Inflammatory macrophage treated with lipopolysaccharide for 4 hours (primary cell): Measurements from ENCODE around the gene EIF3L.

Experiments
- DNase-seq: peaks from one replicate; pipeline ENCODE4 v3.0.0-alpha.2; 2020

Gene EIF3L

GRCh38 chr22:37906364-37907008 lies 57.3 kb downstream of the EIF3L start:
- DNase-seq: no peak

GRCh38 chr22:37907036-37907954 lies 58.1 kb downstream of the EIF3L start:
- DNase-seq: no peak

- no peak for DNase-seq
These were observed 60.5 kb downstream of the EIF3L start for GRCh38 chr22:37909766-37910165.

GRCh38 chr22:37910890-37911672 lies 61.9 kb downstream of the EIF3L start:
- no peak for DNase-seq

GRCh38 chr22:37911697-37912096 lies 62.5 kb downstream of the EIF3L start:
- no peak for DNase-seq

GRCh38 chr22:37912171-37912570 lies 63.0 kb downstream of the EIF3L start:
- no peak for DNase-seq

- DNase-seq: peak; percentile 36
These were observed 64.1 kb downstream of the EIF3L start for GRCh38 chr22:37913233-37913721.

GRCh38 chr22:37916311-37916710 lies 67.1 kb downstream of the EIF3L start:
- no peak for DNase-seq

- DNase-seq: no peak
These were observed 68.8 kb downstream of the EIF3L start for GRCh38 chr22:37917874-37918548.

GRCh38 chr22:37918580-37919270 lies 69.5 kb downstream of the EIF3L start:
- no peak for DNase-seq

- DNase-seq: peak; percentile 62
These were observed 70.9 kb downstream of the EIF3L start for GRCh38 chr22:37920126-37920525.

- DNase-seq: no peak
These were observed 73.0 kb downstream of the EIF3L start for GRCh38 chr22:37922191-37922590.

- no peak for DNase-seq
These were observed 74.7 kb downstream of the EIF3L start for GRCh38 chr22:37923927-37924326.

- no peak for DNase-seq
These were observed 75.3 kb downstream of the EIF3L start for GRCh38 chr22:37924386-37925065.

GRCh38 chr22:37925330-37925729 lies 76.1 kb downstream of the EIF3L start:
- DNase-seq: no peak

GRCh38 chr22:37925767-37926166 lies 76.5 kb downstream of the EIF3L start:
- DNase-seq: no peak

- DNase-seq: no peak
These were observed 77.1 kb downstream of the EIF3L start for GRCh38 chr22:37926358-37926757.

- no peak for DNase-seq
These were observed 77.8 kb downstream of the EIF3L start for GRCh38 chr22:37926771-37927636.

GRCh38 chr22:37927637-37927936 lies 78.4 kb downstream of the EIF3L start:
- DNase-seq: no peak

- no peak for DNase-seq
These were observed 80.2 kb downstream of the EIF3L start for GRCh38 chr22:37929390-37929789.
